Activated T-cell treated with anti-CD3 and anti-CD28 coated beads, Interleukin-2, amount 50 U/mL, for 1 hour (primary cell): ENCODE measurements around the gene BIN1.
"Not testable (repeated sequence)": the region's sequence is repeated elsewhere in the genome, so short reads cannot be mapped to it uniquely, and the experiment has no call there.

Experiments used
- DNase-seq: peaks from one replicate; pipeline ENCODE4 v3.0.0-alpha.2; 2020

BIN1 gene

DNA sequence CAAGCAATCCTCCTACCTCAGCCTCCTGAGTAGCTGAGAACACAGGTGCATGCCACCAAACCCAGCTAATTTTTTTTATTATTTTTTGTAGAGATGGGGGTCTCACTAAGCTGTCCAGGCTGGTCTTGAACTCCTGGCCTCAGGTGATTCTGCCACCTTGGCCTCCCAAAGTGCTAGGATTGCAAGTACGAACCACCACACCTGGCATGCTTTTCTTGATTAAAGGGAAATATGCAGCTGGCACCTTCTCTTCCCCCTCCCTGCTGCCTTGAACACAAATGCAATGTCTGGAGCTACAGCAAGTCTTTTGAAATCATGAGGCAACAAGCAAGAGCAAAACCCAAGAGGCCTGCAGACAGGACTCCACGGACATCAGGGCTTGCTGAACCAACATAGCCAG, 26.8 kb upstream of the BIN1 start:
- no peak for DNase-seq

DNA sequence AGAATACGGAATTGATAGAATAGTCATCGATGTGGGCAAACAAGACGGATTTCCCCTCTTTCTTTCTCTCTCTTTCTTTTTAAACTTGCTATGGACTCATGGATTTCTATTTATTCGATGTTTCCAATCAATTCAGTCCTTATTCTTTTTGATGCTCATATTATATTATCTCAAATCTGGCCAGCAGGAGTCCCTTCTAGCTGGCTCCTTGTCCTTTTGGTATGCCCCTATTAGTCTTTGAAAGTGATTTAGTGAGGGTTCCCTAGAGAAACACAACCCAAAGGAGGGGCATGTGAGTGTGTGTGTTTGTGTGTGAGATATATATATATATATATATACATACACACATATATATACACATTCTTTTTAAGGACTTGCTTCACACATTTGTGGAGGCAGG, 23.5 kb upstream of the BIN1 start:
- DNase-seq: no peak

DNA sequence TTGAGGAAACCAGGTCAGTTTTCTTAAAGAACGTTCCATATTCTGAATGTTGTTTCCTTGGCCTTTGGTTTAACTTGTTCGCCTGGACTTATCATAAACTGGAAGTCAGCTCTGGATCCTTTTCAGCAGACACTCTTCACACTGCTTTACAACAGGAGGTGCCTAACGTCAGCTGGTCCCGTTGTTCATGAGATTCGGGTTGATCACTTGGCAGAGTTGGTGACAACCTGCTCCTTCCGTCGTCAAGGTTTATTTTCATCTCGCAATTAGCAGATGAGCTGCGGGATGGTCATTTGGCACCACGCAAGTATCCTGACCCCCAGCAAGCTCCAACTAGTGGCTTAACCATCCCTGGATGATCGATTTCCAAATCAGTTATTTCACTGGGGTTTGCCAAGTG, 23.0 kb upstream of the BIN1 start:
- no peak for DNase-seq

DNA sequence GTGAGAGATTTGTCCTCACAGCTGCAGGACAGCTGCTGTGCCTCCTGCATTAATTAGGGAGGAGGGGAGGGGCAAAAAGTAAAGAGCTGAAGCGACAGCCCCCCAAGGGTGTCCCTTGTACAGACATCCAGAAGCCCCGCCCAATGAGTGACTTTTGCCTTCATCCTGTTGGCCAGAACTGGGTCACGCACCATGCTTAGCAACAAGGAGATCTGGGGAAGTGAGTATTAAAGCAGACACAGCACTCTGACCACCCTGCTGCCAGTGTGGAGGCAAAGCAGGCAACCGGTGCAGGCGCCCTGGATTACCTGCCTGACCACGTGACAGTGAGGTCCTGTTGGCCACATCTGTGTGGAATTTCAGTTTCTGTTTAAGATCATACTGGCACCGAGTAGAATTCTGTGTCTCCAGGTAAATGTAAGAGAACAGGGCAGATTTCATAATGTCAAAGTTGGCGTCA, 21.5 kb upstream of the BIN1 start:
- DNase-seq: no peak

DNA sequence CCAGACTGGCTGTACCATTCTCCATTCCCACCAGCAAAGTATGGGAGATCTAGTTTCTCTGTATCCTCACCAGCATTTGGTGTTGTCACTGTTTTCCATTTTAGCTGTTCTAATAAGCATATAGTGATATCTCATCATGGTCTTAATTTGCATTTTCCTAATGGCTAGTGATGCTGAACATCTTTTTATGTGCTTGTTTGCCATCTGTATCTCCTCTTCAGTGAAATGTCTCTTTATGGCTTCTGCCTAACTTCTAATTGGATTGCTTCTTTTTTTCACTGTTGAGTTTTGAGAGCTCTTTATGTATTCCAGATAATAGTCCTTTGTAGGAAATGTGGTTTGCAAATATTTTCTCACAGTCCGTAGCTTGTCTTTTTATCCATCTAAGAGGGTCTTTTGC, 18.9 kb upstream of the BIN1 start:
- DNase-seq: no peak

DNA sequence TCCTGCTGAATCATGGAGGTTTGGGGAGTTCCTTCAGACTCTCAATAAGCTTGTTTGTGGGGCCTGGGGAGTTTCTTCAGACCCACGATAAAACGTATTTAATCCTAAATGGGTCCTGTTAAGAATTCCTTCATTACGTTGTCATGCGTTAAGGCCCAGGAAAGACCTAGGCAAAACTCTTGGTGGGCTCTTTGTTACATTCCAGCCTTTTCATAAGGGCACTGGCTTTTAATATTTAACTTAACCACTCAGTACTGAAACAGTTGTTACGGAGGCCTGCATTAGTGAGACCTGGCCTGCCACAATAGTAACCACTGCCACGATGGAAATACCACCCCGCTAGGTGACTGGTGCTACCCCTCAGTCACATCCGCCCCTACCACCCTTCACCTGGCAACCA, 17.5 kb upstream of the BIN1 start:
- DNase-seq: no peak

DNA sequence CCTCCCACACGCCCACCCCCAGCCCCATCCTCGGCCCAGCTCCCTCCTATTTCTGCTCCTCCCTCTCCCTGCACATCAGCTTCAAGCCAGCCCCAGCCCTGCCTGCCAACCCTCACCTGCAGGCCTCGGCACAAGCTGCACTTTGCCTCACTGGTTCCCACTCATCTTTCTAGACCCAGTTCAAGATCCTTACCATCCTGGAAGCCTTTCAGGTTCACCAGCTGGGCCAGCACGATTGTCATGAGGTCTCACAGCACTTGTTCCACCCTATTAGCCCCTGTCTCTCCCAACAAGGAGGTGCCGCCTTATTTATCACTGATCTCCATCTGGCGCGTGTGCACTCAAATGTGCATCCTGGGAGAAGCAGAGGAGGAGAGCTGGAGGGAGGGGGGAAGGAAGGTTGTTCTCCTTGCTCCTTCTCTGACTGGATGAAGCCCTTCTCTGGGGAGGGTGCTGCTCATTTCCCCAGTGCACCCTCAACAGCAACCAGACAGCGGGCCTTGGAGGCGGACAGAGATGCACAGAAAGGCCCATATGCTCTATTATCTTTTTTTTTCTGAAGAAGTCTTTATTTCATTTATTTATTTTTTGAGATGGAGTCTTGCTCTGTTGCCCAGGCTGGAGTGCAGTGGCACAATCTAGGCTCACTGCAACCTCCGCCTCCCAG, 15.5 kb upstream of the BIN1 start:
- DNase-seq: no peak

DNA sequence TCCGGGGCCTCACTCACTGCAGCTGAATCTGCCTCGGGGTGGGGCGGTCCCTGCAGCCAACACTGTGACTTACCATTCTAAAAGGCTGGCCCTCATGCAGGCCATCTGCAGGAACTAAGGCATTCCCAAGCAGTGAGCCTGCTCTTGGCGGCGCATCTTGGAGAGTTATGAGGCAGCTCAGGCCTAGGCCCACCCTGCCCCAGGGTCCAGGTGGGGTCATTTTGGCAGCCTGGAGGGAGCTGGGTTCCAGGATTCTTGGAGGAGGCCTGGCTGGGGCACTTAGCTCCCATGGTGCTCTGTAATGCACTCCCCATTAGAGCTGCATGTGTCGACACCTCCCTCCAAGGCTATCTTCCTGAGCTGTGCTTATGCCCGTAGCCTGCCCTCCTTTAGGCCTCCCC, 14.8 kb upstream of the BIN1 start:
- no peak for DNase-seq

DNA sequence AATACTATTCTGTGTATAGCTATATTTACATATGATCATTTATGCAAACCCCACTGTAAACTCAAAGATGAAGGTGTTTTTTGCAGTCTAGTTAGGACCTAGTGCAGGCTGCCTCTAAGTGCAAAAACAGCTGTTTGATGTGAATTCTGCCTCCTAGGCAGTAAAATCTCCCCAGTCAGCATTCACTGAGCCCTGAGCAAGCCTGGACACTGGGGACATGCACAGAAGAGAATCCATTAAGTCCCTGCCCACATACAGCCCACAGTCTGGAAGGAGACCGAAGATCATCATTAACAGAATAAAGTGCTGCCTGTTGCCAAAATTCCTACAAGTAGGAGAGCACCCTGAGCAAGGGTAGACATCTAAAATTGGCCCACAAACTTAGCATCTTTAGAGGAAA, 14.4 kb upstream of the BIN1 start:
- DNase-seq: no peak

DNA sequence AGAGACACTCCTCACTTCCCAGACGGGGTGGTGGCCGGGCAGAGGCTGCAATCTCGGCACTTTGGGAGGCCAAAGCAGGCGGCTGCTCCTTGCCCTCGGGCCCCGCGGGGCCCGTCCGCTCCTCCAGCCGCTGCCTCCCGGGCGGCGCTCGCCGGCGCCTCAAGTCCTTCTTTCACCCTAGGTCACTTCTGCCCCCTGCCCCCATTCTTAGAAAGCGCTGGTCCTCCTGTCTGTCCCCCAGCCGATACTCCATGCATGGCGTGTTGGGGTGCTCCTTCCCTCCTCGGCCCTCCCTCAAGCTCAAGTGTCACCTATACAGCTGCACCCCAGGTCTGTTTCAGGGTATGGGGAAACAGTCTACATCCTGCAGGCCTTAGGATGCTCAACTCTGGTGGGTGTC, 13.5 kb upstream of the BIN1 start:
- not testable (repeated sequence) for DNase-seq

DNA sequence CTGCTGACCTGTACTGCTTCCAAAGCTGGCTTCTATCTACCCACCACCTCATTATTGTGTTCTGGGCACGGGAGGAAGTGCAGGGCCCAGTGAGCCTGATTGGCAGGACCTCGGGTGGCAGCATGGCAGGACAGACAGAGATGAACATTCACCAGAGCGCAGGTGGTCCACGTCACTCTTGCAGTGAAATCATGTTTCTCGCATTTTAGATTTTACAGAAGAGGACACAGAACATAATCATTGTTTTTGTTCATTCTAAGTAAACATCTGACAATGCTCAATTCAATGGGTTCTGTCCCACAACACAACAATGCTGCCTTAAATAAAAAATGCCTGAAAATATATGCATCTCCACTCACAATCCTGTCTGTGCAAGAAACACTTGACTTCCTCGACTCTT, 11.5 kb upstream of the BIN1 start:
- no peak for DNase-seq

DNA sequence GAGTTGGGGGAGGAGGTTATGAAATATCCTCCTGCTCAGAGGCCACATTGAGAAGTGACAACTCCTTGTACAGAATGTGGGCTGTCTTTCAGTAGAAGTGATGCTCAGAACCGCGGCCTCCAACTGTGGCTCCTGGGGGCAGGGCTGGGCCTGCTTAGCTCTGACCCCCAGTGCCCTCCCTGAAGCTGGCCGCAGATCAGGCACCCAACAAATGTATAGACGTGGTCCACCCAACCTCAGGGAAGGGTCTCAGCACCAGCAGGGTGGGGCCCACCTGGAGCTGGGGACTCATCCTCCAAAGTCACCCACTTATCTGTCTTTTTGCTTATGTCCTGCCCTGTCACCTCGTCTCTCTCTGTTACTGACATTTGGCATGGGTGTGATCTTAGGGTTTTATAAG, 11.1 kb upstream of the BIN1 start:
- DNase-seq: no peak

DNA sequence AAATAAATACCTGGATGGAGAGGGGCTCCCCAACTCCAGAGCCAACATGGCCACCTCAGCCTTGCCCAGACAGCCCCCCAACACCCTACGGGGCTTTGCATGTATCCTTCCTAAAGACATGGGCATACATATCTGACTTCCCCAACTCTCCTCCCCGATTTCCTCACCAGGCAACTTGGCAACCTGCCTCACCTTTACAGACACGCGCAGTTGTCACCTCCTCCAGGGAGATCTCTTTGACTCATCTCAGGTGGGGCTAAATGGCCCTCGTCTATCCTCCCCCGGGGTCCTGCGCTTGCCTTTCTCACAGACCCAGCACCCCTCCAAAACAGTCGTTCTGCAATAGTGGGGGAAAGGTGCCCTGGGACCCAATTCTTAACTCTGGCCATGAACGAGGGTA, 10.6 kb upstream of the BIN1 start:
- no peak for DNase-seq

DNA sequence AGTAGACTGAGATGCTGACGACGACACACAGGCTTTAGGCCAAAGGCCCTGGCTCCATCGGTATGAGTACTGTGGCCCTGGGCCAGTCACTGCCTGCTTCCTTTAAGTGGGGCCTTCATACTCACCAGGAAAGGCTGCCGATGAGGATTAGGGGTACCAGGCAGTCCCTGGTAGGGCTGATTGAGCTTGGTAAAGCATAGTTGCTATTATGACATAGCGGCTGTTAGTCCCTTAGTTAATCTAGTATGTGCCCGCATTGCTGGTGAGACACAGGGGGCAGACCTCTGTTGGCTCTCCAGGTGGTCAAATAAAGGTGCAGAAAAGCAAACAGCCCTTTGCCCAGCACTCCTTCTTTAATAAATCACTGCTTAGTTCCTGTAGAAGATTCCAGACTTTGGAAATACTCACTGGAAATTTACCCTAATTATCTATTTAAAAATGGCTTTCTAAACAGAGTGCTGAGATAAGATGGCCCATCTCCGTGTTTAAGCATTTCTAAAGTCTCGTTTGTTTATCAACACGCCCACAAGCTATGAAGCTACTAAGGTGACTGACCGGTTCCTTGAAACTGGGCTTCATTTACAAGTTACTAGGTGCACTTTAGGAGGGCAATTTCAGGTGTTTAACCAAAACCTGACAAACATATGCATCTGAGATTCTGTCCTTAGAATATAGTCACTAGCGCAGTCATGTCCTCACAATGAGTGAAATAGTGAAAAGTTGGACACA, 8.7 kb upstream of the BIN1 start:
- DNase-seq: no peak

DNA sequence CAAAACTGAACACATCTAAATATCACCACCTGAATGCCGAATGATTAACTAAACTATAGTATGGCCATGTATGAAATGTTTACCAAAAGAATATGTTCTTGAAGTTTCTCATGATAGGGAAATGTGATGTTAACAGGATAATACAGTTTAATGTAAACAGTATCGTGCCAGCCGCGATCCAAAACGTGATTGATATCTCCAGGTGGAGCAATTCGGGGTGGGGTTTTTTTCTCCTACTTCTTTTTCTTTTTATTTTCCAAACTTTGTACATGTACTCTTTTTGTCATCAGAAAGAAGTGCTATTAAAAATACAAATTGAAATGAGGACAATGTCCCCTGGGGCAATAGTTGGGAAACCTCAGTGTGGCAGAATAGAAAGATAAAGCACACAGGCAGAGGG, 4.0 kb upstream of the BIN1 start:
- DNase-seq: no peak

DNA sequence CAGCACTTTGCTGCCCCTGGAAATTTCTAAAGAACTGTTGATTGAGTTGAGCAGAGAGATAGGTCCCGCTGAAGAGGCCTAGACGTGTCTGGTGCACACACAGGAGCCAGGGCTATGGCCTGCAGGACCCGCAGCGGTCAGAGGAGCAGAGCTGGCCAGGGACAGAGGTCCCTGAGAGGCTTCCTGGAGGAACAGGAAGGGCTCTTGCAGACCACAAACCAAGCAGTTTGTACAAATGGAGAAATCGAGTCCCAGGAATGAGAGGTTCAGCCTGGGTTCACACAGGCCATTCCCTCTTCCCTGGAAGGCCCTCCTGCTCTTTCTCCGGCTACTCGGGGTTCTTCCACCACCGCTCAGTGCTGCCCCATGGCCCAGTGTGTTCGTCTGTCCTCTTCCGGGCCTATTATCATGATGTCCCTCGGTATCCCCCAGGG, 1.2 kb upstream of the BIN1 start:
- DNase-seq: no peak

DNA sequence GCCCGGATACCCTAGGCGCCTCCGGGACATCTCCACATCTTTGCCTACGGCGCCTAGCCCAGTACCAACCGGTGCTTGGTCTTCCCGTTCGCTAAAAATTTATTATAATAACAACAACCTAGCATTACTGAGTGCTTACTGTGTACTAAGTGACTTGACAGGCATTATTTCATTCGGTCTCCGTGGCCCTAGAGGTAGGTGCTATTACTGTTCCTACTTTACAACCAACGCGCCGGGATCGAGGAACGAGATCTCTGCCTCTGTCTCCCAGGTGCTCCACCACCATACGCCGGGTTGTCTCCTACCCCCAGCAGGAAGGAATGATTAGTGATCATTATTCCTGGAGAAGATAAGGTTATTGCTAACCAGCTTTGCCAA, 657 bp upstream of the BIN1 start:
- DNase-seq: no peak

DNA sequence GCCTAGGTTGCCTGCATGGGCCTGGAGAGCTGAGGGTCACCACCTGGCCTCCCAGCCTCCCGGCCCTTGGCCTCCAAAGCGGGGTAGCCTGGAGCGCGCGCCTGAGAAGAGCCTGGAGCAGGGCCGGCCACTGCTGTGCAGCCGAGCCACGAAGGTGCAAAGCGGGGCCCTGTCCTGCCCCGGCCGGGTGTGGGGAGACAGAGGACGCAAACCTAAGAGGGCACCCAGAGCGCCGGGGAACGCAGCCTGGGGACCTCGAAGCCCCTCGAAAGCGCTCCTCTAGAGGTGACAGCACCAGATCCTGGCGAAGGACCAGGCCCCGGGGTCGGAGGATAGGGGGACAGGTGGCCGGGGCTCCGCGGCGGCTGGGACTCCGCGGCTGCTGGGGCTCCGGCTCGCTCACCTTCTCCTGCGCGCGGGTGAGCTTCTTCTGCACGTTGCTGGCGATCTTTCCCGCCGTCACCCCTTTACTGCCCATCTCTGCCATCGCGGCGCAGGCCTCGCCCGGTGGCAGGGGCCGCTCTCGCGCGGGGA, 430 bp downstream of the BIN1 start:
- DNase-seq: peak; percentile 46

DNA sequence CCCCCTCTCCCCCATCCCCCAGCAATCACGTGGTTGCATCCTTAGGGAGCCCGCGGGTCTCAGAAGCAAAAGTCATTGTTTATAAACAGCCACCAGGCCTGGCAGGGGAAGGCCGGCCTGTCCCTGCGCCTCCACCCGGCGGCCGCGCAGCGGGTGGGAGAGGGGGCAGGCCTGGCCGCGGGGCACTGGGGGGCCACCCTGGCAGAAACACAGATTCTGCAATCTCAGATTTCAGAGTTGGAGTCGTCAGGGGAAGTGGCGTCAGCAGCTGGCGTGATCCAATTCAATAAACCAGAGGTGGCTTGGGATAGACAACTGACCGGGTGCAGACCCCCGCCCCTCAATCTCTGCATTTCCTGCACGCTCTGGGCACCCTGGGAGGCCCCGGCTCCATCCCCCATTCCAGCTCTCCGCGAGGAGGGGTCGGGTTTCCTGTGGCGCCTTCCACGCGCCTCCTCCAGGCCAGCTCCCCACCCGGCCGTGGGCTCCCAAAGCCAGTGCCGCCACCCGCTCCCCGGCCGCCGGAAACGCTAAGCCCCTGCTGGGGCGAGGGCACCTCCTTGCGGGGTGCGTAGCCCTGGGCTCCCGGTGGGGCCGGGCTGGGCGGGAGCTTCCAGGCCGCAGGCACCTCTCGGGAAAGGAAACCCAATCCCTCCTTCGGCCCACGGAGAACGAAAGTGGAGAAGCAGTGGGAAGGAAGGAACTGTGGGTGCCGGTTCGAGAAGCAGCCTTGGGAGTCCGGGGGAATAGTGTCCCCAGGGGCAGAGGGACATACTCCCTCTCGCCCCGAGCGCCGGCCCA, 1.1 kb downstream of the BIN1 start:
- peak; percentile 35 for DNase-seq

DNA sequence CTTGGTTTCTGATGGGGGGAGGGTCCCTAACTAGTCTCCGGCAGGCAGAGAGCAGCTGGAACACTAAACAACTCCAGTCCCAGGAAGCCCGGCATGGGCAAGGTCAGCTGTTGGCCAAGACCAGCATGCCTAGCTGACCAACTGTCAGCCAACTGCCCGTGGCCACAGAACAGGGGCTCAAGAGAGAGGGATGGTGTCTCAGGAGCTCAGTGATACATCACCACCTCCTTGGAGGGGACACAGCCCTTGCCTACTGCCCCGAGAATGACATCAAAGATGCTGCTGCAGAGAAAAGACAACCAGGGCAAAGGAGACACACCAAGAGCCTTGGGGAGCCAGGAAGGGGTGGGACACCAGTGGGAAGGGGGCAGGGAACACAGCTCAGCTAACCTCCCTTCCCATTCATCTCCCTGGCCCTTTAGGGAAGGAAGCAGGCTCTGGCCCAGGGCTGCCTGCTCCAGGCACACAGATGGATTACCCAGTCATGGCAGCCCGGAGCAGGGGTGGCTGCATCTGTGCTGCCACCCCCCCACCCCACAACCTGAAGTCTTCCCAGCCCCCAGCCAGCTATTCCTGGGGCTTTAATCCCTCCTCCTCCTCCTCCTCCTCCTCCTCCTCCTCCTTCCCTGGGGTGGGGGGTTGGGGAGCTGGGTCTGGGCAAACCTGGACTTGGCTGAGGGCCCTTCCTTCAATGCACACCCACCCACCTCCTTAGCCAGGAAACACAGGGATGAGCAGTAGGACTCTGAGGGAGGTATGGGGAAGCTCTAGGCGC, 1.9 kb downstream of the BIN1 start:
- peak; percentile 16 for DNase-seq

DNA sequence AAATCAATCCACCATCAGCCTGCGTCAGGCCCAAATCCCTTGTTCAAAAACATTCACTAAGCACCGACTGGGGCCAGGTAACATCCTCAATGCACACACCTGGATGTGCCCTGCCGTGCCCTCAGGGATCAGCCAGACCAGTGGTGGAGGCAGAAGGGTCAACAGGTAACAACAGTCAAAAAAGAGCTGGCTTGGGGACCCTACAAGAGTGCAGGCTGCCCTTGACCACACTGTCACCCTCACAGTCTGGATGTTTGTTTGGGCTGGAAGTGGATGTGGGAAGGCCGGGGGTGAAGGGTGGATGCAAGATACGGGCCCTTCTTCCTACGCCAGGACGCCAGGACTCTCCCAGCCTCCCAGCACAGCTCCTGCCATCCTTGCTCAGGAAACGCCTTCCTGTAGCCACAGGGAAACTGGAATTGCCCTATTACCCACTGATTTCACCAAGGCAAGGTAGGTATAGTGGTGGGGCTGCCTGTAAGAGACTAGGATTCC, 2.7 kb downstream of the BIN1 start:
- DNase-seq: no peak

DNA sequence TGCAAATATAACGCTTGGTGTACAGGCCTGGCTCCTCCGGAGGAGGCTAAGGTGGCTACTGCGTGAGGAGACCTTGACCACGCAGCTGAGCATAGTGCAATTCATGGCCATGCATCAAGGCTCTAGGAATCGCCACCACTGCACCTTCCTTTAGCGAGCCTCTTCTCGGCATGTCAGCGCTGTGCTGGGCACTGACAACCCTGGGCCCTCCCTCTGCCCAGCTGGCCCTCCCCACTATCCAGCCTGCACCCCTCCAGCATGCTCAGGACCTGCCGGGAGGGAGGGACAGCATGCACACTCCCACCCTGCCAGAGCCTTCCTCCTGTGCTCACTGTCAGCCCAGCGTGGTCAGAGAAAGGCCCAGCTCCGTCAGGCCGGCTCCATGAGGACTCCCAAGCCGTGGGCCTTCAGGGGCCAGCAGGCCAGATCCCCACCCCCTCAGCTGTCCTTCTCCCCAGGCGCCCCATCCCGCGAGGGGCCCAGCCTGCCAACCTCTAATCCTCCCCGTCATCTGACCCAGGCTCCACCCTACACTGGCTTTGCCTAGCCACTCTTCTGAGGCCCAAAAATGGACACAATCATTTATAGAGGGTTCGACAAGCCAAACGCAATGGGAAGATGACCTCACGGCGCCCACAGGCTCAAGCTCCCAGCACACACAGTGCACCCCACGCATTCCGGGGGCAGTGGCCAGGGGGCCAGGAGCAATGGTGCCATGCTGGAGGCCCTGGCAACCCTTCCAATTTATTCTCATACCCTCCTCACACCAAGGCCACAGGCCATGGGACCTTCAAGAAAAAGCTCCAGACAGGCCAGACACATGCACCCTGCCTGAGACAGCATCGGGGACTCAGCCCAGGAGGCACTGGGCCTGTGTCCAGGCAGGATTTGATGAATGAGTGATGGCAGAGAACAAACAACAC, 3.5 kb downstream of the BIN1 start:
- DNase-seq: peak; percentile 13
